K562 (cell line): ENCODE results near the gene METTL2B. TPM values are rescaled to one million over a fixed set of nuclear protein-coding genes. Genes with fewer than 3 reads are reported as not detected.
A peak's percentile ranks its signal among the peaks of the same experiment; 100 is the strongest.

Source experiments
- CBX1 ChIP-seq: sonication (generic); IDR thresholded peaks from 2 replicates; pipeline ENCODE4 v1.6.1; 2016; ENCODE audit warnings: antibody characterized with exemption, low read depth, mild to moderate bottlenecking
- CXXC5 ChIP-seq: fragments of 250-450 bp; sonication (Bioruptor Pico); IDR thresholded peaks from 2 replicates; pipeline ENCODE4 v1.8.0; 2022; ENCODE audit warnings: inconsistent platforms, mild to moderate bottlenecking, moderate library complexity
- E2F6 ChIP-seq, 2 experiments: IDR thresholded peaks; 2 replicates each; pipeline ENCODE4 v1.6.1; 2011; ENCODE audit warnings: borderline replicate concordance in 1 of 2, control low read depth in 1 of 2, low read depth in 1 of 2, low read length in 1 of 2, mild to moderate bottlenecking in 1 of 2, mixed read lengths in 1 of 2, moderate library complexity in 1 of 2; ENCODE audit not compliant: insufficient read depth in 1 of 2, insufficient read length in 1 of 2, poor library complexity in 1 of 2, severe bottlenecking in 1 of 2; ENCODE audit errors: extremely low read depth in 1 of 2
- FOSL1 ChIP-seq: fragments of 200-800 bp; sonication (Bioruptor generic); conservative IDR thresholded peaks from 2 replicates; pipeline ENCODE4 v1.6.1; 2016; ENCODE audit warnings: missing genetic modification characterization, missing compliant biosample characterization
- GMEB1 ChIP-seq: fragments of 250-450 bp; sonication (Bioruptor Pico); IDR thresholded peaks from 2 replicates; pipeline ENCODE4 v1.4.0; 2020; ENCODE audit warnings: mild to moderate bottlenecking
- HOXB6 ChIP-seq: fragments of 250-450 bp; sonication (Bioruptor Pico); IDR thresholded peaks from 2 replicates; pipeline ENCODE4 v1.5.1; 2022; ENCODE audit warnings: mild to moderate bottlenecking, borderline replicate concordance
- HSF4 ChIP-seq: fragments of 250-450 bp; sonication (Bioruptor Pico); IDR thresholded peaks from 2 replicates; pipeline ENCODE4 v2.1.2; 2022; ENCODE audit warnings: mild to moderate bottlenecking, moderate library complexity, borderline replicate concordance
- NONO ChIP-seq, 2 experiments: fragments of 200-400 bp in 1 of 2; fragments of 450-650 bp in 1 of 2; formaldehyde crosslinking in 1 of 2; IDR thresholded peaks; 2 replicates each; pipeline ENCODE4 v1.6.1; 2017; ENCODE audit warnings: low read depth in 2 of 2, mild to moderate bottlenecking in 2 of 2, moderate library complexity in 2 of 2, low read length in 1 of 2
- RBFOX2 ChIP-seq: fragments of 200-400 bp; formaldehyde crosslinking; IDR thresholded peaks from 2 replicates; pipeline ENCODE4 v1.6.1; 2017; ENCODE audit warnings: low read depth, mild to moderate bottlenecking, low read length, moderate library complexity
- SMAD1 ChIP-seq: fragments of 150-350 bp; IDR thresholded peaks from 2 replicates; pipeline ENCODE4 v1.6.1; 2014; ENCODE audit warnings: low read length, low read depth; ENCODE audit not compliant: partially characterized antibody
- SPI1 ChIP-seq: IDR thresholded peaks from 2 replicates; pipeline ENCODE4 v1.6.1; 2011; ENCODE audit warnings: low read depth, low read length, control low read depth, borderline replicate concordance
- TEAD4 ChIP-seq, 2 experiments: sonication (generic) in 1 of 2; formaldehyde crosslinking in 1 of 2; IDR thresholded peaks; 2 replicates each; pipeline versions ENCODE4 v1.6.1 to v1.8.0; 2012 to 2022; ENCODE audit warnings: borderline replicate concordance in 1 of 2, inconsistent platforms in 1 of 2, low read length in 1 of 2, mild to moderate bottlenecking in 1 of 2, missing genetic modification reagents in 1 of 2
- ZNF324 ChIP-seq: fragments of 250-450 bp; sonication (Bioruptor Pico); IDR thresholded peaks from 2 replicates; pipeline ENCODE4 v1.4.0; 2020; ENCODE audit warnings: mild to moderate bottlenecking
- ZNF384 ChIP-seq: IDR thresholded peaks from 2 replicates; pipeline ENCODE4 v1.6.1; 2012; ENCODE audit warnings: low read depth, low read length, improper control_type of control experiment
- polyA plus RNA-seq, 8 experiments: library from polyadenylated mRNA; depleted of rRNA in 4 of 8; stranded (reverse) in 5 of 8; unstranded in 3 of 8; fragments of >200 nt; fragmentation: Nextera tagmentation in 2 of 8; fragmentation: Illumina TruSeq in 1 of 8; extraction: Ambion mirVana in 2 of 8; extraction: Trizol in 1 of 8; gene quantifications; 2 replicates each; pipeline versions ENCODE4 v1.2.1 to v1.2.3, GENCODE V29; 2011 to 2014; ENCODE audit warnings: inconsistent platforms in 1 of 8, missing spikeins in 1 of 8
- total RNA-seq, 7 experiments: library from RNA; depleted of rRNA in 6 of 7; stranded (reverse); fragments of >200 nt in 6 of 7; fragmentation: Illumina TruSeq in 2 of 7; extraction: Trizol in 2 of 7; gene quantifications; 2 replicates each; pipeline versions ENCODE4 v1.2.1 to v1.2.3, GENCODE V29; 2011 to 2021; ENCODE audit warnings: low replicate concordance in 1 of 7

The METTL2B gene
- total and polyA plus RNA-seq, 9 of the 15 experiments (the other 6 are each of a cell fraction or from before 2014, with no cell fraction given), result 35.9 to 95.7 (median 79.2) TPM

- TF ChIP-seq SPI1 (no peak), NONO (IDR thresholded peaks at IDR 0.05; ENCODE audit: low read depth in 2 of 2, low read length in 1 of 2) (peak; percentile 45 to 91; a peak in 2 of 4 replicates), E2F6 (IDR thresholded peaks at IDR 0.05; ENCODE audit: borderline replicate concordance in 1 of 2, extremely low read depth in 1 of 2, insufficient read depth in 1 of 2, insufficient read length in 1 of 2, low read depth in 1 of 2, low read length in 1 of 2, poor library complexity in 1 of 2, severe bottlenecking in 1 of 2) (peak; percentile 84 to 94), ZNF384 (no peak), SMAD1 (peak; percentile 13), GMEB1 (CRISPR knock-in tag) (0 out of 2 replicates have a peak, but pooled peaks have one; percentile 22), CBX1 (no peak; the same call in 1 of the 2 replicates), HSF4 (no peak), TEAD4 (IDR thresholded peaks at IDR 0.05; ENCODE audit: low read length) (no peak), TEAD4 (CRISPR knock-in tag; IDR thresholded peaks at IDR 0.05; ENCODE audit: borderline replicate concordance) (no peak), ZNF324 (CRISPR knock-in tag) (no peak), RBFOX2 (peak; percentile 75), FOSL1 (0 out of 2 replicates have a peak, but pooled peaks have one; percentile 7), CXXC5 (peak; percentile 15), HOXB6 (CRISPR knock-in tag) (no peak)
Observed at GRCh38 chr7:128530855-128531104, 54.2 kb downstream of the METTL2B start (continued).
